Cardiac septum (tissue), 1 donor: ENCODE measurements around the gene COL20A1. TPM values are rescaled to one million over a fixed set of nuclear protein-coding genes. Genes with fewer than 3 reads are reported as not detected.

Experiments
- DNase-seq: peaks from one replicate; pipeline ENCODE4 v3.0.0-alpha.2; 2020; ENCODE audit warnings: low spot score
- intact Hi-C: fragments of 100-400 bp; cut with DNase I; formaldehyde crosslinking; loops from one replicate; pipeline ENCODE4 v1.14.0; 2022
- total RNA-seq: library from RNA; stranded (reverse); fragmentation: NEBNext Ultra II Directional; extraction: Animal tissue kit (Norgen Biotek cat#: 25700); gene quantifications from one replicate; pipeline ENCODE4 v1.2.1, GENCODE V29; 2021
- donor health status: DM: no; HTN: no; CAD: no.

COL20A1 gene
- total RNA-seq, 1 donor from 2014 or later = 0.22 TPM

DNA sequence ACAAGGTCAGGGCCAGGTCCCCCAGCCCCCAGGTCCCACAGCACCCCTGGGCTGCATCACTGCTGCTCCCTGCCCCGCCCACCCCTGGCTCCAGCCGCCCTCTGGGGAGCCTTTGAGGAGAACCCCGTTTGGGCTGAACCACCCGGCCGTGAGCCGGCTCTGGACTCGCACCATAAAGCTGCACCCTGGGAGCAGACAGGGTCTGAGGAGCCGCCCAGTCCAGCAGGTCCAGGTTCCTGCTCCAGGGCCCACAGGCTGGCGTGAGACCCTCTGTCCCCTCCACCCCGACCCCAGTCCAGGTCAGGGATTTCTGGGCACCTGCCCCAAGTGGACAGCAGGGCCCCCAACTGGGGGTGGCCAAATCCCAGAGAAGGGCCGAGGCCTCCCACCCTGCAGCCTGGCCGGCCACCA, 59.8 kb downstream of the COL20A1 start:
- intact Hi-C loops = no loop called here
- DNase-seq = no peak

DNA sequence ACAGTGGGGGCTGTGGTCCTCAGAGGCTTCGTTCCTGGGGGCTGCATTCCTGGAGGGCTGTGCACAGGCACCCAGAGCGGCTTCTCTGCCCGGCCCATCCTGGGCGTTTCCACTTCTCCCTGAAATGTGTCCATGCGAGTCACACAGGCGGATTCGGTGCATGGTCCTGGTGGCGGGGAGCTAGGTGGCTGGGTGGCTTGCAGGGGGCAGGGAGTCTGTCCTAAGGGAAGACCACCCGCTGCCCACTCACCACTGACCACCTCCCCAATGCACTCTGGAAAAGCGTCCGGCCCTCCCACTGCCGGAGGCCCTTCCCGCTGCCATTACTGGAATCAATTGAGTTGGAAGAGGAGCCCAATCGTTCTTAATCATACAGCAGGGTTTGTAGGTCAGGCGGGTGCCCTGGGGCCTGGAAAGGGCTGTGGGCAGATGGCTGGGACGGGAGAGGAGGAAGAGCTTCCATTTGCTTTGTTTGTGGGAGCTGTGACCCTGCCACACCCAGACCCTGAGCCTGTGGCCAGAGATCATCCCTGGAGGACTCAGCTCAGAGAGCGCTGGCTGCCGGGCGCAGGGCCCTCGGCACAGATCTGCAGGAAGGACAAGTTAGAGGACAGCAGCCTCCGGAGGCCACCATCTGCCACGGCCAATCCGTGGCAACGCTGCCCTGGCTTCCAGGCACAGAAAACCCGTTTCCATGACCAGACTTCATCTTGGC, 61.8 kb downstream of the COL20A1 start:
- intact Hi-C loops = no loop called here
- no peak for DNase-seq

DNA sequence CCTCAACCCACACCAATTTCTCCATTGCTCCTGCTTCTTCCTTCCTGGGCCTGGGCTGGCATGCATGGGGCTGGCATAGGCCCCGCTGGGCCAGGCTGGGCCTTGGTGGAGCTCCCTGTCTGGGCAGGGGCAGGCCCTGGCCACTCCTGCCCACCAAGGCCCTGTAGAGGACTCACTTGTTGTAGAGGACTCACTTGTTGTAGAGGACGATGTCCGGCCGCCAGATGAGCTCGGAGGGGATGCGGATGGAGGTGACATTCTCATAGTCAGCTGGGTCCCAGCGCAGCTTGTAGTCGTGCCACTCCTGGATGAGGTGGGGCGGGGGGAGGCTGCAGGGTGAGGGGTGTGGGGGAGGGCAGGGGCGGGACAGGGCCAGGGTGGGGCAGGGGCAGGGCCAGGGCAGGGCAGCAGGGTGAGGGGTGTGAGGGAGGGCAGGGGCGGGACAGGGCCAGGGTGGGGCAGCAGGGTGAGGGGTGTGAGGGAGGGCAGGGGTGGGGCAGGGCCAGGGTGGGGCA, 62.9 kb downstream of the COL20A1 start:
- DNase-seq = no peak
- intact Hi-C loops = no loop called here

DNA sequence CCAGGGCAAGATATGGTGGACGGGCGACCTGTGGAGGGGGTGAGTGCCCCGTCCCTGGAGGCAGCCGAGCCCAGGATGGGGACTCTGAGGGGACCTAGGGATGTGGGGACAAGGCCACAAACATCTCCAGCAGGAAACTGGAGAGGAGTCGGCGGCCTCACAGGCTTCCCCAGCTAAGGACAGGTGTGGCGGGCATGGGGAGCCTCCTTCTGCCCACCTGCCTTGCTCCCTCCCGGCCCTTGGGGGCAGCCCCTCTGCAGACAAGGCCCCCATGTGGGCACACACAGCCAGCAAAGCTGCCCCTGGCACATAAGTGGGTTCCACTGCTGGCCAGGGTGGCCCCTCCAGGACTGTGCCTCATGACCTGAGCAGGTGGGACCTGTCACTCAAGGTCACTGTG, 63.5 kb downstream of the COL20A1 start:
- DNase-seq = no peak

DNA sequence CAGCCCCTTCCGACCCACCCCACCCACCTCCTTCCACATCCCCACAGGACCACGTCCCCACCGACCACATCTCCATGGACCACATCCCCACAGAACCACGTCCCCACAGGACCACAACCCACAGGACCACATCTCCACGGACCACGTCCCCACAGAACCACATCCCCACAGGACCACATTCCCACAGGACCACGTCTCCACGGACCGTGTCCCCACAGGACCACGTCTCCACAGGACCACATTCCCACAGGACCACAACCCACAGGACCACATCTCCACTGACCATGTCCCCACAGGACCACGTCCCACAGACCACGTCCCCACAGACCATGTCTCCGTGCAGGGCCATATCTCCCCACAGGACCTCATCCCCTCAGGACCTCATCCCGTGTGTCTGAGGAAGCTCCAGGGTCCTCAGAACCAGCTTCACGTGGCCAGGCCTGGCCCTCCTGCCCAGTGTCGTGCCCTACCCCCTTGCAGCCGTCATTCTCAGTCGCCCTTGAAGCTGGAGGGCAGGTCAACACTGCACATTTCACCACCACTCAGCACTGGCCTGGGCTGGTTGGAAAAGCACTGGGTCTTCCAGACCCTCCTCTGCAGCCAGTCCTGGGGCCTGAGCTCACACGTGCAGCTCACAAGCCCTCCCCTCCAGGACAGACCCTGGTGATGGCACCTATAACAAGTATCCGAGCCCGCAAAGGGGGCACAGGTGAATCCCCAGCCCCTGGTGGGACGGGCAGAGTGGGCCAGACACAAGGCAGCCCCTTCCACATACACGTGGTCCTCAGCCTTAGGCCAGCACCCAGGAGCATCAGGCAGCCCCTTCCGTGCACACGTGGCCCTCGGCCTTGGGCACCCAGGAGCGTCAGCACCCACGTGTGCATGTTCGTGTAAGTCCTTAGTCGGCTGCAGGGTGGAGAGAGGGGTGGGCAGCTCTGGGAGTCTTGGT, 64.2 kb downstream of the COL20A1 start:
- intact Hi-C loops = no loop called here
- DNase-seq = no peak

More for the DNA sequence above, 63.5 kb downstream of the COL20A1 start:
- intact Hi-C loops = no loop called here

DNA sequence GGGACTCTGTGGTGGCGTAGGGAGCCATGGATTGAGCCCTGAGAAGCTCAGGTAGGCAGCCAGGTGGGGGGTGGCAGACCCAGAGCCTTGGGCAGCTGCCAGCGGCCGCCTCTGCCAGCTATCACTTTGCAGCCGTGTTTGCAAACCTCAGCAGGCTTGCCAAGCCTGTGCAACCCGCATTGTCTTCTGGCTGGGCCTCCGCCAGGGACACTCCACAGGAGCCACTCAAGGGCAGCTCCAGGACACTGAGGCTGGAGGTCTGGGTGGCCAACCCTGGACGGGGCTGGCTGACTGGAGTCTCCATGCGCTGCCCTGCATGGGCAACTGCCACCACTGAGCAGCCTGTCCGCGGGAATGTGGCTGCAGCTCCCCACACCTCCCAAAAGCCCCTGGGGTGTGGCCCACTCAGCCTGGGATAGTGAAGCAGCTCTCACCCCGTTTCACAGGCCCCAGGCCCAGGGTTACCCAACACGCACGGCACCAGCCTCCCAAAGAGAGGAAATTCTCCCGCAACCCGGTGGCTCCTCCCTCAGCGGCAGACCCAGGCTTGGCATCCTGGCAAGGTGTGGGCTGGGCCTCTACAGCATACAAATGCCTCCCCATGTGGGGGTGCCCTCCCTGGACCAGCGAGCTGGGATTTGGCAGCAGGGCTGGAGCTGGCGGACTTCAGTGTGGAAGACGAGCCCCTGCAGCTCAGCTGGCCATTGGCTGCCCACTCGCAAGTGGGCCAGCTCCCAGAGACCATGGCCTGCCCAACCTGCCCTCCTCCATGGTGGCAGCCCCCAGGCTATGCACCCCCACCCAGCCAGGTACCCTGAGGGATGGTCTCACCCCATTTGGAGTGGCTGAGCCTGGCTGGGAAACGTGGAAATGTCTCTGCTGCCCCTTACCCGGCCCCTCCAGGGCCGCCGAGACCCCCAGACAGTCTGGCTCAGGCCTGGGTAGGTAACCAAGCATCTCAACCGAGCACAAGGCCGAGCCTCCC, 65.2 kb downstream of the COL20A1 start:
- peak; percentile 83 for DNase-seq
- intact Hi-C loops = no loop called here

DNA sequence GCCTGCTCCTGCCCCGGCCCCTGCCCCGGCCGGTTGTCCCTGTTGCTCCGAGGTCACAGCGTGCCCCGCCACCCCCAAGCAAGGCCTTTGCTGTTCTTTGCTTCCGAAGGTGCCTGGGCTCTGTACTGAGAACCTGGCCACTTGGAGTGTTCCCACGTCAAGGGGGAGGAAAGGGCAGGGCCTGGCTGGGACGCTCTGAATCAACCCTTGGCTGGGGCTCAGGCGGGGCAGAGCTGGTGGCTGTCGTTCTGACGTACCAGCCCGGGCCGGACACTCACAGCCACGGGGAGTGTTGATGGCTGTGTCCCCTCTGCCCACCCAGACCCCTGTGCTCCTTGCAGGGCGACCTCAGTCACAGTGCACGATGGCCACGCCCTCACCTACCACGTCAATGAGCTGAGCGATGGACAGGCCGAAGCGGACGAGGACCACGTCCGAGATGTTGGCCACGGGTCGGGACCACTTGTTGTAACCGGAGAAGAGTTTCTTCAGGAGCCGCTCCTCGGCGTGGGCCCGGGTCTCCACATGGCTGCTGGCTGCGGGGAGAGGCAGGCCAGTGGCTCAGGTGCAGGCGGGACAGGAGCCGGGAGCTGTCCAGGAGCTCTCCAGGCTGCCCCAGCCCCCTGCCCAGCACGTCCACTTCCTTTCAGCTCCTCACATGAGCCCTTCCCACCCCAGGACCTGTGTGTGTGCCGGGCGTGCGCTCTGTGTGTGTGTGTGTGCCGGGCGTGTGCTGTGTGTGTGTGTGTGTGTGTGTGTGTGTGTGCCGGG, 66.4 kb downstream of the COL20A1 start:
- intact Hi-C loops = no loop called here
- no peak for DNase-seq

DNA sequence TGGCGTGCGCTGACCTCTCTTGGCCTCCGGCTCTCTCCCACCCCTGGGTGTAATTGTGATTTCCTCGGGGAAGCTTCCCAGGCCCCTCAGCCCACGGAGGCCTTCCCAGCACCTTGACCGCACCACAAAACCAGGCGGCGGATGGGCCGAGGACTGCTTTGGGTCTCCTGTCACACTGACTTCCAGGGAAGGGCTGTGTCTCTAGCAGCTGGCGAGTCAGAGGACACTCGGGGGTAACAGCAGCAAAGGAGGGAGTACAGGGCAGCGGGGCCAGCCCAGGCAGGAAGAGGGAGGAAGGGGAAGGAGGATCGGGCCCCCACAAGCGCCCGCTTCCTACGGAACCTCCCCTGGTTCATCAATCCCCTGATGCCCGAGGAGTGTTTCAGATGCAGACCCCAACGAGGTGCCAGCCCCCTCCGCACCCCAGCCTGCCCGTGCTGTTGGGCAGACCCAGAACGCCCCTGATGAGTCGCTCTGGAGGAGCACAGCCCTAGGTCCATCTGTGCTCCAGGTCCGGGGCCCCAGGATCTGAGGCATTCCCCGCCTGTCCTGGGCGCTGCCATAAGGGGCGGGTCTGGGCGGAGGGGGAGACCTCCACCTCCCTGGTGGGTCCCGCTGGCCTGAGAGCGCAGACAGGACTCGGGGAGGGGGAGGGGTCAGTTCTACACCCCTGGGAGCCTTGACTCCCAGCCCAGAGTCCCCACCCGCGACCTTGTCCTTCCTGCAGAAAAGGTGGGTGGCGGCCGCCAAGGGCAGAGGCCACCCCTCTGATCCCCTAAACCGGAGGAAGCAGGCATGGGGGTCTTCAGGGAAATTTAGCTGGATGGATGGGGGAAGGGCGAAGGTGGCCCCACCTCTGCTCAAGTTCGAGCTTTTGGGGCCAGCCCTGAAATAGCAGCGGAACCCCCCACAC, 67.2 kb downstream of the COL20A1 start:
- intact Hi-C loops = no loop called here
- no peak for DNase-seq

DNA sequence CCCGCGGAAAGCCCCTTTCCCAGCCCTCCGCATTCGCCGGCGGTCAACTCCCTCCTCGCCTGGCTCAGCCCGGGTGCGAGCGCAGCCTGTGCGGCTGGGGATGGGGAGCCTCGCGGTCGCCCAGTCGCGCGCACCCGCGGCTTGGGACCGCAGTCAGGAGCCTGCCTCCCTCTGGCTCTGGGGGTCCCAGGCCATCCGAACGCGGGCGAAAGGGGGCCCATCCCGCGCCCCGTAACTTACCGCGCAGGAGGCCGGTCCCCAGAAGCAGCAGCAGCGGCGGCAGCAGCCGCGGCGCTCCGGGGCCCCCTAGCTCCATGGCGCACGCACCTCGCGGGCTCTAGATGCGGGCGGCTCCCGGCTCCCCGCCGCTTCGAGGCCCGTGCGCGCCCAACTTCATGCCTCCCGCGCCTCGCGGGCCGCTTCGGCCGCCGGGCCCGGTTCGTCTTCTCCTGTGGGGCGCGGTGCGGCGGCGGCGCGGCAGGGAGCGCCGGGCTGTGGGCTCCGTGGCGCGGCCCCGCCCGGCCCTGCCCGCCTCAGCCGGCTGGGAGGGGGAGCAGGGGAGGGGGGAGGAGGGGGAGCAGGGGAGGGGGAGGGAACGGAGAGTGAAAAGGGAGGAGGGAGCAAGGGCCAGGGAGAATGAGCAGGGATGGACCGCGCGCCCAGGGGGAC, 68.0 kb downstream of the COL20A1 start, which contains the start of gene CHRNA4:
Gene CHRNA4, minus strand, starts transcription at position 500 of the 669 bp plus-strand sequence. Its CDS starts 184 bp downstream, at position 316.
- DNase-seq = no peak
- intact Hi-C loops = no loop called here

DNA sequence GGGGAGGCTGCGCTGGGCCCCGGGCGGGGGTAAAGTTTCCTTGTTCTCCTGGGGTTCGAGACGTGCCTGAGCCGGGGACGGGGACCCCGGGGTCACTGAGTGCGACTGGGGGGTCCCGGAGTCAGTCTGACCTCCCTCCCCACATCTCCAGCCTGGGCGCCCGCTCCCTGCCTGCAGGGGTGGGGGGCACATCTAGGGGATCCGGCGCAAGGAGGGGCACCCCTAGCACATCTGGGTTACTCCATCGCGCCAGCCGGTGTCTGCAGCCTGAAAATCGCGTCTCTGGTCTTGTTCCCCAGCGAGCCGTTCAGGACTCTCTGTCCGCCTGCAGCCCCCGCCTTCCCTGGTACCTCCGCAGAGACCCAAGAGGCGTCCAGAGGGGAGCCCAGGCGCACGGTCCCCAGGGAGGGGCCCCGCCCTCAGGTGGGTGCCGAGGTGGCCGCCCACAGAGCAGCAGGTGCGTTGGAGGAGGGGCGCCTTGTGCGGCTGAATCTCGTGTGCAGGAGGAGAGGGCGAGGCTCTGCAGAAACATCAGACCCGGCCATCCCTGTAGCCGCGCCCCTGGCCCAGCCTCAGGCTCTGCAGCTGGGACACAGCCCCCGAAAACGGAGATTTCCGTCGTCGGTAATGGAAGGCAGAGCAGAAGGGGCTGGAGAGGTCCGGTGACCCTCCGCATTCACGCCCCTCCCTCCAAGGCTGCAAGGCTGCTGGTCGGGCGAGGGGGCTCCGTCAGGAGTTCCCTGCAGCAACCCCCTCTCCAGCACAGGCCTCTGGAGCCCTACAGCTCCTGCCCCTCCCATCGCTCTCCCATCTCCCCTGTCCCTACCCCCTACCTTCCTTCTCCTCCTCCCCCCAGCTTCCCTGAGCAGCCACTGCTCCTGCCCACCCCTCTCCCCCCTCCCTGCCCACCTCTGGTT, 68.8 kb downstream of the COL20A1 start:
- intact Hi-C loops = no loop called here
- DNase-seq = peak; percentile 59

DNA sequence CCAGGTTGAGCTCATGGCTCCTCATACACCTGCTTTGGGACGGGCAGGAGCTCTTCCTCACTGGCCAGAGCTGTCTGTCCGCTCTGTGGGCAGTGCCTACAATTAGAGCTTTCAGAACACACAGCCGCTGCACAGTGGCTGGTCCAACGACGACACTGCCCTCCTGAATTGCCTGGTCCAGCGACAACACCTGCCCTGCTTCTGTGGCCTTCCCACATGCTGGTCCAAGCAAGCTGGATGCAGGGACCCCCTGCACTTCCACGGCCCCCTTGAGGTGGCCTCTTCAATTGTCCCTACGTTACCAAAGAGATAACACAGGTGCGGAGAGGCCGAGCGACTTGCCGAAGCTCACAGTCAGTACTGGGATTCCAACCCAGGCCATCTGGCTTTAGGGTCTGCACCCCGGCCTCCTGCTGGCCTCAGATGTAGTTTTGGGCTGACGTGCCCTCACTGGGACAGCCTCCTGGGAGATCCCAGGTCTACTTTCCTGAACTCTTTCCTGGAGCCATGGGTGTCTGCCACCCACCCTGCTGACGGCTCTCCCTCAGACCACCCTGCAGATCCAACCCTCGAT, 69.5 kb downstream of the COL20A1 start:
- intact Hi-C loops = no loop called here
- peak; percentile 60 for DNase-seq

DNA sequence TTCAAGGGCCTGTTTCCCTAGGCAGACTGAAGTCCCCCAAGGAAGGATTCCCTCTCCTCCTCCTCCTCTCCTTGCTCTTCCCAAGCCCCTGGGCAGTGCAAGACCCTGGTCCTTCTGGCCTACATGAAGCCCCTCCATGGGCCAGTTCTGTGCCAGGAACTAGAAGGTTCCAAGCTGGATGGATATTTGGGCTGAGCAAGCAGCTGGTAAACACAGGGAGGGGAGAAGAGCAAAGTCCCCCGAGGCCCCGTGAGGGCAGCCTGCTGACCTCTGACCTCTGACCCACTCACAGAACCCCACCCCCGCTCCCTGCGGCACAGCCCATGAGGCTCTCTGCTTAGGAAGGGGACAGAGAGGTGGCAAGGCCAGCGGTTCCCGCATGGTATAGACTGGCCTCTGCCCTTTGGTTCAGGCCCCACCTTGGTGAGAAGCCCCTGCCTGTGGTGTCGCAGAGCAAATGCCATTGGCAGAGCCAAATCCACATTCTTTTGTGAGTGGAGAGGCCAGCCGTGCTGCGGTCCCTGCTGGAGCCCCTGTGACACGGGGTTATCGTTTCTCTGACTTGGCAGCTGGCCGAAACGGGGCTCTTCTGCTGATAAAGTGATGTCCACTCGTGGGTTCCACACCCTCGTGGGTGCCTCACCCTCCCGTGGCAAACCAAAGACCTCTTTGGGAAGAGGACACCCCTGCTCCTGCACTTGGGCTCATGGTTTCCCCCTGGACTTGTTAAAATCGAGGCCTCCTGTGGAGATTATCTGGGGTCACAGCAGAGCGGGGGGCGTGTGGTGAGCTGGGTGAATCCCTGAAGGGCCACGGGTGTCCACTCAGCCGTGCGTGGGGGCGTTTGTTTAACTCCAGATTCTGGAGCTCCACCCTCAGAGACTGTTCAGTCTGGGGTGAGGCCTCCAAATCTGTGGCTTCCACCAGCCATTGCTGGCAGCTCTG, 70.3 kb downstream of the COL20A1 start:
- no peak for DNase-seq

DNA sequence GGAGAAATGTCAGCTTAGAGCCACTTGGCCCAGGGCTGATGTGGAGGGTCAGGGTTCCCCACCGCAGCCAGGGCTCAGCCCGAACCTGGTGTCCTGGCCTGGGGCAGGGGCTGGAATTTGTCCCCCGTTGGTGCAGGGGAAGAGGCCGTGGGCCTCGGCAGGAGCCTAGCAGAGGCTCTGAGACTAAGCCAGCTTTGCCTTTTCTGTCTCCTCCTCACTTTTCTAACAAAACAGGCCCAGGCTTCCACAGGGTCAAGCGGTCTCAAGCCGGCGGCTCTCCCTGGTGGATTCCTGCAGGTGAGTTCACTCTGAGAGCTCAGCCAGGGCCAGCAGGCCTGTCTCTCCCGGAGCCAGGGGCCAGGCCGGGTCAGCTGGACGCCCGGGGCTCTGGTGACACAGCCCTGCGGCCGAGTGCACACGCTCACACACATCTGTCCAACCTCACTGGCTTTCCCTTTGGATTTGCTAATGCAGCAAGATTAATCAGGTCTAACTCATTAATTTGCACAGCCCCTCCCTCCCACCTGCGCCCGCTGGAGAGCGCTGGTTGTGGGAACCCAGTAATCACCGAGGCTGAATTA, 71.1 kb downstream of the COL20A1 start:
- DNase-seq = no peak
- intact Hi-C loops = no loop called here

More for the DNA sequence above, 70.3 kb downstream of the COL20A1 start:
- intact Hi-C loops = no loop called here
